Adrenal gland (tissue), 5 donors: ENCODE data around the gene PLXNC1.

Experiments
- CTCF ChIP-seq, 6 experiments: fragments of 450-650 bp in 4 of 6; fragments of 200-600 bp in 2 of 6; sonication (generic) in 1 of 6; IDR thresholded peaks; 1 replicate in 5 of 6; 2 replicates in 1 of 6; pipeline versions ENCODE4 v1.5.1 to v1.8.0; 2016 to 2021; ENCODE audit warnings: antibody characterized with exemption in 6 of 6, mild to moderate bottlenecking in 2 of 6, moderate library complexity in 1 of 6
- POLR2A ChIP-seq, 2 donors: fragments of 450-650 bp; IDR thresholded peaks; one replicate each; pipeline ENCODE4 v1.6.1; 2017; ENCODE audit warnings: antibody characterized with exemption in 2 of 2, mild to moderate bottlenecking in 2 of 2, moderate library complexity in 1 of 2
- donor health status: DM: no; HTN: no; CAD: no.

DNA sequence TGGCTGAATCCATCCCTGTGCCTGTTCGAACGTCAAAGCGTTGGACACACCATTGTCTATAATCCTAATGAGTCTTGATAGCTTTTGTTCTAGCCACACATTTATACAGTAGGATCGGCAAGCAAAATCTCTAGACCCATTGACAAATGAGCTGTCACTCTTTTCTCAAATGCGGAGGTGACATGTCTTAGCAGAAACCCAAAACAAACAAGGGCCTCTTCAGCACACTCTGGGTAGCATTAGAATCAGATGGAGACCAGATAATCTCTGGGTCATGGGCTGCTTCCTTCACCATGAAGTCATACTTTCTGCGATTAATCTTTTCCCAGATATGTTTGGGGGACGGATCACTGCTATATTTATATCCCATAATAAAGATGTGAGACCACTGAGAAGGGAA lies 100.2 kb downstream of the PLXNC1 start:
- TF ChIP-seq CTCF (IDR thresholded peaks at IDR 0.05) (no peak), POLR2A (IDR thresholded peaks at IDR 0.05) (no peak)
